Measurements from ENCODE around the gene DYDC2. TPM values are rescaled to one million over a fixed set of nuclear protein-coding genes. Genes with fewer than 3 reads are reported as not detected.

Gene DYDC2
- total RNA-seq, 1 experiment from 2014 or later: 2.8 TPM

GRCh38 chr10:80321183-80321582 lies 35.4 kb upstream of the DYDC2 start:
- no peak overlapping the region for H3K4me2 ChIP-seq (ENCODE audit: insufficient read depth, insufficient read length, low read length)

More at GRCh38 chr10:80321183-80321582, 35.4 kb upstream of the DYDC2 start:
- H3K56ac ChIP-seq (ENCODE audit: insufficient read length, low read depth, low read length): no peak overlapping the region
- H3K9me3 ChIP-seq (ENCODE audit: control insufficient read depth, low read depth, low read length): no peaks in the 10 kb centered on the region
- H2BK120ac ChIP-seq (ENCODE audit: low read depth, low read length, poor library complexity, severe bottlenecking): no peak overlapping the region
- no peak for DNase-seq
- no peak overlapping the region for H2BK15ac ChIP-seq (ENCODE audit: low read depth, low read length)
- H3K14ac ChIP-seq (ENCODE audit: insufficient read depth, low read length): no peak overlapping the region
- no peak overlapping the region for H4K5ac ChIP-seq (ENCODE audit: insufficient read length, low read depth, low read length)
- no peak overlapping the region for H4K91ac ChIP-seq (ENCODE audit: insufficient read length, low read depth, low read length)
- H4K8ac ChIP-seq (replicated peaks; ENCODE audit: insufficient read length, low read depth, low read length): no peak overlapping the region
- no peak overlapping the region for H3T11ph ChIP-seq (ENCODE audit: low read length)
- H3K27me3 ChIP-seq (ENCODE audit: insufficient read depth, low read length): no peaks in the 10 kb centered on the region
- no peaks in the 10 kb centered on the region for H3K9me3 Mint-ChIP-seq
- H3K4me3 Mint-ChIP-seq: no peak overlapping the region
- no peaks in the 10 kb centered on the region; a peak in 1 of 7 replicates for H3K36me3 Mint-ChIP-seq (ENCODE audit: insufficient read depth in 1 of 3, low read depth in 3 of 3)
- no peak overlapping the region for H2BK5ac ChIP-seq (ENCODE audit: insufficient read length, low read length)
- H3K18ac ChIP-seq (ENCODE audit: insufficient read length, low read depth, low read length): no peak overlapping the region
- H3K9ac ChIP-seq (ENCODE audit: extremely low read depth, insufficient read length, low read length): no peak overlapping the region
- H3K4me1 Mint-ChIP-seq: peaks cover 6 to 12% of the 10 kb centered on the region in 2 experiments
- H2AK5ac ChIP-seq (ENCODE audit: insufficient read length, low read length): no peak overlapping the region
- no peak overlapping the region for H3K4ac ChIP-seq (ENCODE audit: low read depth, low read length)
- no peak overlapping the region for H2BK12ac ChIP-seq (ENCODE audit: insufficient read length, low read depth, low read length)
- H3K27ac ChIP-seq (ENCODE audit: insufficient read length, low read depth, low read length): no peak overlapping the region
- no peaks in the 10 kb centered on the region for H3K23me2 ChIP-seq (ENCODE audit: insufficient read length, low read depth, low read length, poor library complexity, severe bottlenecking)
- H3K27ac Mint-ChIP-seq: no peak overlapping the region
- no peaks in the 10 kb centered on the region for H3K79me1 ChIP-seq (ENCODE audit: insufficient read depth, low read depth, low read length, poor library complexity, severe bottlenecking)
- H3K79me2 ChIP-seq (ENCODE audit: insufficient read depth, low read length): no peaks in the 10 kb centered on the region
- no peak overlapping the region for H2AFZ ChIP-seq (ENCODE audit: low read length)
- H3K27me3 Mint-ChIP-seq (ENCODE audit: low read depth): 0 out of 2 replicates have a peak, but pooled peaks cover 2% of the 10 kb centered on the region
- H3K23ac ChIP-seq (ENCODE audit: insufficient read length, low read depth, low read length): no peak overlapping the region
- no peak overlapping the region for H2BK20ac ChIP-seq (ENCODE audit: low read depth, low read length, poor library complexity, severe bottlenecking)
- H4K20me1 ChIP-seq (ENCODE audit: control insufficient read depth, insufficient read depth, insufficient read length): no peaks in the 10 kb centered on the region
- no peaks in the 10 kb centered on the region; the same call in 1 of the 2 replicates for H3K4me1 ChIP-seq (ENCODE audit: insufficient read depth, low read length)
- no CpG with 5 or more reads among the region's 5 CpGs for WGBS (ENCODE audit: extremely low coverage, insufficient read length, low lambda C conversion rate)
- TF ChIP-seq CTCF (conservative IDR thresholded peaks at IDR 0.05): no peak
